ENCODE data around the gene SLC22A12. TPM values are rescaled to one million over a fixed set of nuclear protein-coding genes. Genes with fewer than 3 reads are reported as not detected.

Gene SLC22A12
- total and polyA plus RNA-seq, 2 of the 8 experiments (the other 6 are each of a cell fraction or from before 2014, with no cell fraction given) = not detected

- 88% methylated on average over 11 of the region's 11 CpGs; no CpG with 5 or more reads in 1 of the 2 experiments for WGBS, 2 experiments (ENCODE audit: extremely low coverage in 1 of 2, insufficient coverage in 1 of 2, insufficient read length in 1 of 2, insufficient replicate concordance in 2 of 2, low coverage in 1 of 2, low lambda C conversion rate in 2 of 2, missing lambda C conversion rate in 1 of 2)
- H2AK5ac ChIP-seq (ENCODE audit: low read depth, low read length) = no peak overlapping the region; the same call in 1 of the 2 replicates
- H3K4me1 ChIP-seq (replicated peaks in 1 of 4; ENCODE audit: control insufficient read depth in 3 of 4, insufficient read depth in 4 of 4, low read length in 3 of 4) = peaks cover 0 to 21% (median 13%) of the 10 kb centered on the region in 4 experiments; a peak in 6 of 7 replicates
- H2BK120ac ChIP-seq (replicated peaks; ENCODE audit: low read depth, low read length) = no peak overlapping the region
- H2BK5ac ChIP-seq (ENCODE audit: low read depth, low read length) = no peak overlapping the region
- no peaks in the 10 kb centered on the region for H3K23me2 ChIP-seq (ENCODE audit: low read depth, low read length)
- no peak for FAIRE-seq
- H4K5ac ChIP-seq (ENCODE audit: insufficient read length, low read depth, low read length) = no peak overlapping the region
- H3K9me3 ChIP-seq (ENCODE audit: insufficient read depth in 2 of 2, low read depth in 1 of 2, low read length in 1 of 2) = no peaks in the 10 kb centered on the region
- peak overlapping the region; percentile 61; the same call in 1 of the 2 replicates for H2BK15ac ChIP-seq (ENCODE audit: low read length)
- no peaks in the 10 kb centered on the region for H4K20me1 ChIP-seq (replicated peaks in 1 of 2; ENCODE audit: control insufficient read depth in 1 of 2, insufficient read depth in 2 of 2, low read length in 2 of 2)
- no peak overlapping the region for H2AFZ ChIP-seq (ENCODE audit: low read length)
- ChIA-PET POLR2A (ENCODE audit: partially characterized antibody) (no interaction called here), CTCF (ENCODE audit: partially characterized antibody) (interaction anchor here (0.9 to 3.0 kb wide), 6 partner anchors 10 to 174 kb away, joined by 3 to 17 read pairs (median 4); no protein-coding TSS in a partner anchor)
- no peaks in the 10 kb centered on the region for H3K36me3 ChIP-seq (ENCODE audit: control insufficient read depth in 2 of 4, insufficient read depth in 4 of 4, low read length in 3 of 4)
- peaks cover 0 to 3% (median 0%) of the 10 kb centered on the region in 4 experiments; a peak in 3 of 7 replicates for H3K27me3 ChIP-seq (replicated peaks in 1 of 4; ENCODE audit: control insufficient read depth in 3 of 4, extremely low read depth in 1 of 4, insufficient read depth in 3 of 4, low read length in 3 of 4)
- no peak overlapping the region for H3K56ac ChIP-seq (replicated peaks; ENCODE audit: insufficient read length, low read depth, low read length)
- H3K23ac ChIP-seq (ENCODE audit: insufficient read length) = no peak overlapping the region
- no peak overlapping the region for H3K9ac ChIP-seq (replicated peaks in 1 of 4; ENCODE audit: extremely low read depth in 1 of 4, low read depth in 3 of 4, low read length in 3 of 4)
- no peak overlapping the region for H3K14ac ChIP-seq (ENCODE audit: insufficient read length)
- peak overlapping the region; percentile 75; the same call in 1 of the 2 replicates for H2BK12ac ChIP-seq (ENCODE audit: low read depth, low read length)
- H4K91ac ChIP-seq (replicated peaks; ENCODE audit: insufficient read length, low read length) = no peak overlapping the region
- no peak overlapping the region for H4K8ac ChIP-seq (ENCODE audit: extremely low read depth, insufficient read depth, low read length)
- H3K79me1 ChIP-seq (ENCODE audit: low read depth, low read length) = no peaks in the 10 kb centered on the region
- no peak overlapping the region for H2BK20ac ChIP-seq (ENCODE audit: low read length)
- no peak overlapping the region; the same call in 1 of the 2 replicates for H3K18ac ChIP-seq (ENCODE audit: extremely low read depth, low read length)
- no peaks in the 10 kb centered on the region for H3K79me2 ChIP-seq (ENCODE audit: control insufficient read depth in 1 of 2, insufficient read depth in 2 of 2, low read length in 2 of 2)
- no peak overlapping the region for H3K4me3 ChIP-seq (ENCODE audit: extremely low read depth in 1 of 4, insufficient read depth in 2 of 4, low read depth in 3 of 4, low read length in 4 of 4)
- H3K4me2 ChIP-seq (ENCODE audit: insufficient read depth in 1 of 2, low read depth in 2 of 2, low read length in 2 of 2) = no peak overlapping the region
- H3K4ac ChIP-seq (replicated peaks; ENCODE audit: insufficient read length, low read depth, low read length) = no peak overlapping the region
- TF ChIP-seq PHF8 (conservative IDR thresholded peaks at IDR 0.05; ENCODE audit: low read depth, low read length) (no peak), RNF2 (IDR thresholded peaks at IDR 0.05; ENCODE audit: borderline replicate concordance, low read depth, low read length, missing control alignments, poor library complexity, severe bottlenecking) (no peak), KDM1A (IDR thresholded peaks at IDR 0.05; ENCODE audit: borderline replicate concordance, low read length) (no peak), TBP (IDR thresholded peaks at IDR 0.05; ENCODE audit: low read depth, low read length) (no peak), CBX8 (IDR thresholded peaks at IDR 0.05; ENCODE audit: borderline replicate concordance, low read depth, low read length) (no peak), SP2 (IDR thresholded peaks at IDR 0.05; ENCODE audit: low read length) (no peak), KDM4A (IDR thresholded peaks at IDR 0.05; ENCODE audit: low read depth, low read length, severe bottlenecking) (no peak), RXRA (IDR thresholded peaks at IDR 0.05; ENCODE audit: insufficient read depth, low read depth, low read length) (no peak), CREB1 (IDR thresholded peaks at IDR 0.05) (no peak), ASH2L (IDR thresholded peaks at IDR 0.05; ENCODE audit: low read length) (no peak), TCF12 (IDR thresholded peaks at IDR 0.05; ENCODE audit: low read depth, low read length) (no peak), POLR2AphosphoS5 (IDR thresholded peaks at IDR 0.05; ENCODE audit: low read depth, low read length) (no peak)
- no peak overlapping the region for H3K27ac ChIP-seq (ENCODE audit: low read depth, low read length)
- no peak for DNase-seq (ENCODE audit: low read depth in 1 of 2, low spot score in 2 of 2)
These were observed 20.0 kb upstream of the SLC22A12 start for GRCh38 chr11:64571050-64571409.

Measured in H1 (cell line).